Activated B cell treated with CpG ODN at 0.5 μM for 24 hours (primary cell): ENCODE data around the gene JDP2. TPM values are rescaled to one million over a fixed set of nuclear protein-coding genes. Genes with fewer than 3 reads are reported as not detected.
A peak's percentile ranks its signal among the peaks of the same experiment; 100 is the strongest.

Source experiments
- ATAC-seq: fragments of 200-7000 bp; cut with Tn5 transposase; one replicate; pipeline ENCODE4 v1.10.0; 2021; ENCODE audit warnings: low read depth, mild to moderate bottlenecking, moderate library complexity
- CTCF ChIA-PET: fragments of 350-600 bp; sonication (Branson Sonifier 250); formaldehyde crosslinking; loops from one replicate; lab custom pipeline; 2021; ENCODE audit warnings: antibody characterized with exemption; lab: Charles Lee
- POLR2A ChIA-PET: fragments of 350-600 bp; sonication (Branson Sonifier 250); formaldehyde crosslinking; loops from one replicate; lab custom pipeline; 2021; ENCODE audit warnings: antibody characterized with exemption; lab: Charles Lee
- DNase-seq: peaks from one replicate; pipeline ENCODE4 v3.0.0; 2022
- H3K27ac Mint-ChIP-seq: one replicate; pipeline ENCODE4 v1.8.0; 2020; ENCODE audit warnings: mixed read lengths
- H3K27me3 Mint-ChIP-seq: one replicate; pipeline ENCODE4 v1.8.0; 2021; ENCODE audit warnings: mixed read lengths
- H3K36me3 Mint-ChIP-seq: one replicate; pipeline ENCODE4 v1.8.0; 2021; ENCODE audit warnings: low read depth, mixed read lengths
- H3K4me1 Mint-ChIP-seq: one replicate; pipeline ENCODE4 v1.8.0; 2021; ENCODE audit warnings: mixed read lengths
- H3K4me3 Mint-ChIP-seq: one replicate; pipeline ENCODE4 v1.8.0; 2020; ENCODE audit warnings: mild to moderate bottlenecking, mixed read lengths
- H3K9me3 Mint-ChIP-seq: one replicate; pipeline ENCODE4 v1.8.0; 2020; ENCODE audit warnings: mixed read lengths
- CTCF ChIP-seq: fragments of 200-600 bp; IDR thresholded peaks from one replicate; pipeline ENCODE4 v1.8.0; 2022; ENCODE audit warnings: antibody characterized with exemption, mild to moderate bottlenecking
- intact Hi-C: fragments of 100-400 bp; cut with micrococcal nuclease; formaldehyde crosslinking; loops from one replicate; pipeline ENCODE4 v1.15.1; 2024
- total RNA-seq: library from RNA; stranded (reverse); gene quantifications from 2 replicates; pipeline ENCODE4 v1.2.3, GENCODE V29; 2022

JDP2 gene
- total RNA-seq, 1 donor from 2014 or later, result 21.2 TPM

GRCh38 chr14:75495399-75495798, 67.6 kb downstream of the JDP2 start:
- ChIA-PET POLR2A (interaction anchor here (0.6 to 10.1 kb wide), 9 partner anchors 13 to 431 kb away, joined by 3 to 132 read pairs (median 4); partner anchors contain the start of gene ACYP1), CTCF (interaction anchor here (1.0 to 1.2 kb wide), 4 partner anchors 10 to 82 kb away, joined by 3 to 4 read pairs (median 3); no protein-coding TSS in a partner anchor)
- Mint-ChIP-seq H3K4me3 (no peak overlapping the region), H3K9me3 (no peaks in the 10 kb centered on the region), H3K4me1 (peaks cover 68% of the 10 kb centered on the region), H3K36me3 (no peaks in the 10 kb centered on the region), H3K27ac (peak overlapping the region; percentile 15), H3K27me3 (no peaks in the 10 kb centered on the region)
- ATAC-seq, result no peak
- intact Hi-C loops, result no loop called here
- no peak for TF ChIP-seq CTCF
- DNase-seq, result no peak

DNA sequence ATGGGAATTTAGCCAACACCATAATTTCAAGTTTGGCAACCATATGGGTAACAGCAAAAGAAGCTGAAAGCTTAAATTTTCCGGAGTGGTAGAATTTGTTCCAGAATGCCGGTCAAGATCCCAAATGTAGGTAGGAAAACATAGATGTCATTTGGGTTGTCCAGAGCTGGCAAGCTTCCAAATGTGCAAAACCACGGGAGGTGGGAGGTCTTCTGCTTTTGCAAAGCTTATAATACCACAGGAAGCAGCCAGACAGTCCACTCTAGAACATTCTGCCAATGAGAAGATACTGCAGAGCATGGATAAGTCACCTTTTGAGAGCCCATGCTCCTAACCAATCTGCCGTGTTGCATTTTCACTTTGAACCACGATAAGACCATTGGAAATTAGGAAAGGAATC, 68.1 kb downstream of the JDP2 start:
- H3K27ac Mint-ChIP-seq, result peak overlapping the region; percentile 15
- DNase-seq (no peak), ATAC-seq (no peak)
- no peaks in the 10 kb centered on the region for H3K36me3 Mint-ChIP-seq
- POLR2A ChIA-PET, result interaction anchor here (1.1 to 10.1 kb wide), 6 partner anchors 18 to 163 kb away, joined by 3 to 132 read pairs (median 6); no protein-coding TSS in a partner anchor
- intact Hi-C loops, result loop anchor here (2.0 kb wide), 1 partner anchor 65 kb away; no protein-coding TSS in a partner anchor
- H3K4me1 Mint-ChIP-seq, result peaks cover 68% of the 10 kb centered on the region
- H3K9me3 Mint-ChIP-seq, result no peaks in the 10 kb centered on the region
- H3K27me3 Mint-ChIP-seq, result no peaks in the 10 kb centered on the region
- no peak for TF ChIP-seq CTCF
- CTCF ChIA-PET, result interaction anchor here (1.0 to 3.2 kb wide), 6 partner anchors 19 to 65 kb away, joined by 3 to 22 read pairs (median 4); no protein-coding TSS in a partner anchor
- no peak overlapping the region for H3K4me3 Mint-ChIP-seq

DNA sequence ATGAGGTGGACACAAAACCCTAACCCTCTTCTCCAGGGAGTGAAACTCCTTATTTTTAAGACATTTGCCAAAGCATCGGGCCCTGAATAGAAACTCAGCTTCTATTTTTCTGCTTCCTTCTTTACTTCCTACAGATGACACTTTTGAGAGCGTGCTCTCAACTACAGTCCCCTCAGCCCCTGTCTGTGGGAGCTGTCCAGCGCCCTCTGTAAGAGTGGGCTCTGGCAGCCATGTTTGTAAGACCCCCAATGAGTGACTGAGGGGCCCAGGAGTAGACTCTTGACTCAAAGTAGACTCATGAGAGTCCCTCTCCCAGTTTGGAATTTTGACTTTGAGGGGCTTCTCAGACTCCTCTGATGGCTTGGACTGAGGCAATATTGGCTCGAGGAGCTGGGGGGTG, 68.9 kb downstream of the JDP2 start:
- intact Hi-C loops, result loop anchor here (1.0 to 2.0 kb wide), 2 partner anchors 19 to 64 kb away; no protein-coding TSS in a partner anchor
- Mint-ChIP-seq H3K36me3 (no peaks in the 10 kb centered on the region), H3K9me3 (no peaks in the 10 kb centered on the region), H3K27me3 (no peaks in the 10 kb centered on the region), H3K4me3 (peak overlapping the region; percentile 46), H3K27ac (peak overlapping the region; percentile 77), H3K4me1 (peaks cover 66% of the 10 kb centered on the region)
- CTCF ChIA-PET, result interaction anchor here (1.0 to 3.2 kb wide), 8 partner anchors 8 to 64 kb away, joined by 3 to 22 read pairs (median 4); no protein-coding TSS in a partner anchor
- no peak for DNase-seq
- POLR2A ChIA-PET, result interaction anchor here (1.0 to 10.1 kb wide), 9 partner anchors 10 to 370 kb away, joined by 3 to 132 read pairs (median 6); partner anchors contain the start of gene NEK9
- TF ChIP-seq CTCF, result no peak
- no peak for ATAC-seq

GRCh38 chr14:75497191-75497590, 69.4 kb downstream of the JDP2 start:
- Mint-ChIP-seq H3K36me3 (no peaks in the 10 kb centered on the region), H3K4me1 (peaks cover 65% of the 10 kb centered on the region), H3K27ac (peak overlapping the region; percentile 77), H3K4me3 (peak overlapping the region; percentile 46), H3K9me3 (no peaks in the 10 kb centered on the region), H3K27me3 (no peaks in the 10 kb centered on the region)
- DNase-seq (no peak), ATAC-seq (peak; percentile 71)
- intact Hi-C loops, result loop anchor here (1.0 to 2.0 kb wide), 2 partner anchors 18 to 64 kb away; no protein-coding TSS in a partner anchor
- CTCF ChIA-PET, result interaction anchor here (1.0 to 3.2 kb wide), 9 partner anchors 8 to 157 kb away, joined by 3 to 22 read pairs (median 4); no protein-coding TSS in a partner anchor
- no peak for TF ChIP-seq CTCF
- POLR2A ChIA-PET, result interaction anchor here (0.6 to 10.1 kb wide), 10 partner anchors 10 to 371 kb away, joined by 3 to 132 read pairs (median 6); partner anchors contain the start of gene NEK9

GRCh38 chr14:75497701-75498100, 69.9 kb downstream of the JDP2 start:
- peak; percentile 14 for ATAC-seq
- CTCF ChIA-PET, result interaction anchor here (0.9 to 3.2 kb wide), 8 partner anchors 9 to 192 kb away, joined by 3 to 22 read pairs (median 4); no protein-coding TSS in a partner anchor
- Mint-ChIP-seq H3K36me3 (no peaks in the 10 kb centered on the region), H3K9me3 (no peaks in the 10 kb centered on the region), H3K4me1 (peaks cover 60% of the 10 kb centered on the region), H3K27me3 (no peaks in the 10 kb centered on the region), H3K4me3 (peak overlapping the region; percentile 46), H3K27ac (peak overlapping the region; percentile 77)
- POLR2A ChIA-PET, result interaction anchor here (0.6 to 10.1 kb wide), 10 partner anchors 11 to 371 kb away, joined by 3 to 132 read pairs (median 6); partner anchors contain the start of gene NEK9
- DNase-seq, result no peak
- intact Hi-C loops, result loop anchor here (1.0 to 2.0 kb wide), 2 partner anchors 18 to 63 kb away; no protein-coding TSS in a partner anchor
- no peak for TF ChIP-seq CTCF
